Astrocyte (in vitro differentiated cells and primary cell): ENCODE results near the gene ELMO1.

Source experiments
- CTCF ChIP-seq: IDR thresholded peaks from 2 replicates; pipeline ENCODE4 v1.5.1; 2011; ENCODE audit warnings: low read depth, mild to moderate bottlenecking, inconsistent platforms, low read length, moderate library complexity; ENCODE audit not compliant: insufficient read depth
- EZH2 ChIP-seq: IDR thresholded peaks from 2 replicates; pipeline ENCODE4 v1.6.1; 2012; ENCODE audit warnings: mild to moderate bottlenecking, low read length, inconsistent platforms; ENCODE audit not compliant: insufficient read depth

GRCh38 chr7:37394158-37394557 is 54.5 kb downstream of the ELMO1 start:
- TF ChIP-seq CTCF (no peak), EZH2 (no peak)
